ENCODE results near the gene AEBP2.
A peak's percentile ranks its signal among the peaks of the same experiment; 100 is the strongest.

The AEBP2 gene

GRCh38 chr12:19435831-19436497, 3.3 kb upstream of the AEBP2 start:
- DNase-seq (ENCODE audit: insufficient read length, low spot score), result no peak
- no peak for TF ChIP-seq SPI1 (IDR thresholded peaks at IDR 0.05; ENCODE audit: low read depth, low read length)
- no peak for TF ChIP-seq POU2F2 (IDR thresholded peaks at IDR 0.05; ENCODE audit: low read depth, low read length)
- TF ChIP-seq POLR2A (IDR thresholded peaks at IDR 0.05; ENCODE audit: low read depth, low read length), result no peak
- TF ChIP-seq TAF1 (IDR thresholded peaks at IDR 0.05; ENCODE audit: low read depth, low read length), result no peak
- TF ChIP-seq PAX5 (IDR thresholded peaks at IDR 0.05; ENCODE audit: insufficient read depth, low read length, severe bottlenecking), result no peak
- no peak for TF ChIP-seq POLR2AphosphoS5 (IDR thresholded peaks at IDR 0.05; ENCODE audit: low read depth, low read length)
- no peak for FAIRE-seq

DNA sequence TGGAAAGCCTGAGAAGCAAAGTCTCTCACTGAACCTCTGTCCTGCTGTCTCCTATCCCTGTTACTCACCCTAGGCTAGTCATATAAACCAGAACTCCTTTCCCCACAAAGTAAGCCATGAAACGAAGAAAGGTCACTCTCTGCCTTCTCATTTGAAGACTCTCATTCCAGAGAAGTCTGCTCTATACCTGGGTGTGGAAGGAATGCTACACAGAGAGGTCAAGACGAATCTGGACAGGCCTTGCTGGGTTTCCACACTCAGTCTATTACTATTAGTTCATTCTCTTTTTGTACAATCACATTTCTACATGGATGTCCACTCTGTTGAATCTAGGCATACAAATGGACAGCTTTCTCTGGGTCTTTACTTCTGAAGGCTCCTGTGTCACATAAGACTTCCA, 2.4 kb upstream of the AEBP2 start:
- DNase-seq (ENCODE audit: insufficient read length, low spot score) (no peak), FAIRE-seq (no peak)
- TF ChIP-seq POLR2A (IDR thresholded peaks at IDR 0.05; ENCODE audit: low read depth, low read length) (no peak), PAX5 (IDR thresholded peaks at IDR 0.05; ENCODE audit: insufficient read depth, low read length, severe bottlenecking) (no peak), TAF1 (IDR thresholded peaks at IDR 0.05; ENCODE audit: low read depth, low read length) (no peak), POU2F2 (IDR thresholded peaks at IDR 0.05; ENCODE audit: low read depth, low read length) (no peak), POLR2AphosphoS5 (IDR thresholded peaks at IDR 0.05; ENCODE audit: low read depth, low read length) (no peak), SPI1 (IDR thresholded peaks at IDR 0.05; ENCODE audit: low read depth, low read length) (no peak)

- no peak for DNase-seq (ENCODE audit: insufficient read length, low spot score)
- FAIRE-seq, result no peak
- TF ChIP-seq PAX5 (IDR thresholded peaks at IDR 0.05; ENCODE audit: insufficient read depth, low read length, severe bottlenecking) (no peak), SPI1 (IDR thresholded peaks at IDR 0.05; ENCODE audit: low read depth, low read length) (no peak), POLR2A (IDR thresholded peaks at IDR 0.05; ENCODE audit: low read depth, low read length) (no peak)
These were observed 1.3 kb upstream of the AEBP2 start for GRCh38 chr12:19437996-19438395.

DNA sequence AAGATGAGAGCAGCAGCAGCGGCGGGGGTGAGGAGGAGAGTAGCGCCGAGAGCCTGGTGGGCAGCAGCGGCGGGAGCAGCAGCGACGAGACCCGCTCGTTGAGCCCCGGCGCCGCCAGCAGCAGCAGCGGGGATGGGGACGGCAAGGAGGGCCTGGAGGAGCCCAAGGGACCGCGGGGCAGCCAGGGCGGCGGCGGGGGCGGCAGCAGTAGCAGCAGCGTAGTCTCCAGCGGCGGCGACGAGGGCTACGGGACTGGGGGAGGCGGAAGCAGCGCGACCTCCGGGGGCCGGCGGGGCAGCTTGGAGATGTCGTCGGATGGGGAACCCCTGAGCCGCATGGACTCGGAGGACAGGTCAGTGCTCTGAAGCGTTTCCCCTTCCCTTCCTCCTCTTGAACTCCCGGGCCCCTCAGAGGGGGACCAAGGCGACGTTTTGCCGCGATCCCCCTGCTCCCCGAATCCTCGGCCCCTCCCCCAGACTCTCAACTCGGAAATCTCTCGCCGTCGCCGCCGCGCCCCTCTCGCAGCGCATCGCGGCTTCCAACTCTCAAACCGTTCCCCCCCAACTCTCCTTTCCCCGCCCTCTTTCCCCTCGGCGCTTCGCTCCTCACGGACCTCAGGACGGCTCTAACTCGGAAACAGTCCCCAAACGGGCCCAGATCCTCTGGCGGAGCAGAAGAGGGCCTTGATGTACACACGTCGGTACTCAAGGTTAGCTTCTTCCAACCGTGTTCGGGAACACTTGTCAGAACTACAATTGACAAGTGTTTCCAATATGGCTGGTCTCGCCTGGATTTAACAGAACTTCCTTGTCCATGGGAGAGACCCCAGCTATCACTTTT, 947 bp downstream of the AEBP2 start:
- FAIRE-seq, result no peak
- DNase-seq (ENCODE audit: insufficient read length, low spot score), result peak; percentile 39
- peak; percentile 68; the same call in 1 of the 2 replicates for TF ChIP-seq POLR2AphosphoS5 (IDR thresholded peaks at IDR 0.05; ENCODE audit: low read depth, low read length)
- TF ChIP-seq POU2F2 (IDR thresholded peaks at IDR 0.05; ENCODE audit: low read depth, low read length), result no peak
- TF ChIP-seq PAX5 (IDR thresholded peaks at IDR 0.05; ENCODE audit: insufficient read depth, low read length, severe bottlenecking), result no peak
- TF ChIP-seq POLR2A (IDR thresholded peaks at IDR 0.05; ENCODE audit: low read depth, low read length), result no peak
- no peak for TF ChIP-seq SPI1 (IDR thresholded peaks at IDR 0.05; ENCODE audit: low read depth, low read length)
- TF ChIP-seq TAF1 (IDR thresholded peaks at IDR 0.05; ENCODE audit: low read depth, low read length), result peak; percentile 11; the same call in 1 of the 2 replicates

- DNase-seq (ENCODE audit: insufficient read length, low spot score) (no peak), FAIRE-seq (no peak)
- TF ChIP-seq POU2F2 (IDR thresholded peaks at IDR 0.05; ENCODE audit: low read depth, low read length) (no peak), SPI1 (IDR thresholded peaks at IDR 0.05; ENCODE audit: low read depth, low read length) (no peak), TAF1 (IDR thresholded peaks at IDR 0.05; ENCODE audit: low read depth, low read length) (no peak)
These were observed 1.6 kb downstream of the AEBP2 start for GRCh38 chr12:19440916-19441315.

GRCh38 chr12:19443585-19443984, 4.3 kb downstream of the AEBP2 start:
- DNase-seq (ENCODE audit: insufficient read length, low spot score), result no peak
- TF ChIP-seq POLR2AphosphoS5 (IDR thresholded peaks at IDR 0.05; ENCODE audit: low read depth, low read length), result no peak
- TF ChIP-seq SPI1 (IDR thresholded peaks at IDR 0.05; ENCODE audit: low read depth, low read length), result no peak
- TF ChIP-seq PAX5 (IDR thresholded peaks at IDR 0.05; ENCODE audit: insufficient read depth, low read length, severe bottlenecking), result no peak
- no peak for TF ChIP-seq TAF1 (IDR thresholded peaks at IDR 0.05; ENCODE audit: low read depth, low read length)
- no peak for TF ChIP-seq POU2F2 (IDR thresholded peaks at IDR 0.05; ENCODE audit: low read depth, low read length)
- TF ChIP-seq POLR2A (IDR thresholded peaks at IDR 0.05; ENCODE audit: low read depth, low read length), result no peak
- no peak for FAIRE-seq

GRCh38 chr12:19444097-19444496, 4.8 kb downstream of the AEBP2 start:
- TF ChIP-seq PAX5 (IDR thresholded peaks at IDR 0.05; ENCODE audit: insufficient read depth, low read length, severe bottlenecking), result no peak
- TF ChIP-seq POLR2AphosphoS5 (IDR thresholded peaks at IDR 0.05; ENCODE audit: low read depth, low read length), result no peak
- DNase-seq (ENCODE audit: insufficient read length, low spot score) (no peak), FAIRE-seq (no peak)

- FAIRE-seq, result no peak
- DNase-seq (ENCODE audit: insufficient read length, low spot score), result no peak
- TF ChIP-seq TAF1 (IDR thresholded peaks at IDR 0.05; ENCODE audit: low read depth, low read length) (no peak), PAX5 (IDR thresholded peaks at IDR 0.05; ENCODE audit: insufficient read depth, low read length, severe bottlenecking) (no peak), POLR2A (IDR thresholded peaks at IDR 0.05; ENCODE audit: low read depth, low read length) (no peak), POLR2AphosphoS5 (IDR thresholded peaks at IDR 0.05; ENCODE audit: low read depth, low read length) (no peak), POU2F2 (IDR thresholded peaks at IDR 0.05; ENCODE audit: low read depth, low read length) (no peak), SPI1 (IDR thresholded peaks at IDR 0.05; ENCODE audit: low read depth, low read length) (no peak)
These were observed 8.1 kb downstream of the AEBP2 start for GRCh38 chr12:19447386-19447785.

DNA sequence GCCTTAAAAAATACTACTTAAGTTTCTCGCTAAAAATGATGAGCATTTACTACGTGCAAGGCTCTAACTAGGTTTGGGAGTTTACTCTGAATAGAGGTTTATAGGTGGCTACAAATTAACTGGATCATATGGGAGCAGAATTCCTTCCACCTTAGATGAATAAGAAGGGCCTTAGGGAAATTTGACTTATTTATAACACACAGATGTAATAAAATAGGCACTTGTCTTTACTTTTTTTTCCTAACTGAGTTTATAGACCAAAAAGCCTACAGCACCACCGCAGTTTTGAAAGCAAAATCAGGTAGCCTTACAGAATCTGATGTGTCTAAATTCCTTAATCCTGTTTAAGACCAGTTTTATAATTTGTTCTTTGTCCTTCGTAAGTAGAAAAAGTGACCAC, 10.5 kb downstream of the AEBP2 start:
- DNase-seq (ENCODE audit: insufficient read length, low spot score), result no peak
- no peak for FAIRE-seq

More for the DNA sequence above, 10.5 kb downstream of the AEBP2 start:
- TF ChIP-seq SPI1 (IDR thresholded peaks at IDR 0.05; ENCODE audit: low read depth, low read length) (no peak), TAF1 (IDR thresholded peaks at IDR 0.05; ENCODE audit: low read depth, low read length) (no peak), PAX5 (IDR thresholded peaks at IDR 0.05; ENCODE audit: insufficient read depth, low read length, severe bottlenecking) (no peak), POLR2AphosphoS5 (IDR thresholded peaks at IDR 0.05; ENCODE audit: low read depth, low read length) (no peak), POLR2A (IDR thresholded peaks at IDR 0.05; ENCODE audit: low read depth, low read length) (no peak), POU2F2 (IDR thresholded peaks at IDR 0.05; ENCODE audit: low read depth, low read length) (no peak)
